ENCODE measurements around the gene ATAD3C. TPM values are rescaled to one million over a fixed set of nuclear protein-coding genes. Genes with fewer than 3 reads are reported as not detected.
"Not testable (repeated sequence)": the region's sequence is repeated elsewhere in the genome, so short reads cannot be mapped to it uniquely, and the experiment has no call there.

The ATAD3C gene
- total RNA-seq, 1 experiment from 2014 or later, result 10.6 TPM

DNA sequence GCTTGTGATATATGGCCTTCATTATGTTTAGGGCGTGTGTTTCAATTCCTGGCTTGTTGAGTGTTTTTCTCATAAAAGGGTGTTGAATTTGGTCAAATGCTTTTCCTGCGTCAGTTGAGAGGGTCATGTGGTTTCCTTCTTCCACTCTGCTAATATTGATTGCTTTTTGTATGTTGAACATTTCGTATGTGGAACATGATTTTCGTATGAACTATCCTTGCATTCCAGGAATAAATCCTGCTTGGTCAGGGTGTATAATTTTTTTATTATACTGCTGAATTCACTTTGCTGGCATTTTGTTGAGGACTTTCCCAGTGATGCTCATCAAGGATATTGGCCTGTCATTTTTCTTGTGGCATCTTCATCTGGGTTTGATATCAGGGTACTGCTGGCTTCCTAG, 57.8 kb downstream of the ATAD3C start:
- intact Hi-C loops (cut with micrococcal nuclease; ENCODE audit: unreplicated experiment) (no loop called here), in situ Hi-C loops (cut with HindIII; ENCODE audit: low pct_unique_long_range_greater_than_20kb, low sequenced_read_pairs) (no loop called here)
- Histone ChIP-seq H3K36me3 (ENCODE audit: control insufficient read depth, insufficient read depth, low read length) (no peaks in the 10 kb centered on the region), H3K9me3 (ENCODE audit: control insufficient read depth, insufficient read depth, low read depth, low read length) (no peaks in the 10 kb centered on the region), H3K27me3 (ENCODE audit: control insufficient read depth, insufficient read depth, low read length) (no peaks in the 10 kb centered on the region), H3K4me3 (ENCODE audit: low read depth in 2 of 2, low read length in 2 of 2) (no peak overlapping the region), H3K27ac (ENCODE audit: low read length) (no peak overlapping the region), H3K4me1 (ENCODE audit: control insufficient read depth, insufficient read depth, low read length) (peaks cover 10% of the 10 kb centered on the region)
- ATAC-seq (no peak), DNase-seq (ENCODE audit: low read depth, low spot score) (no peak)
- no peak for TF ChIP-seq POLR2AphosphoS5 (IDR thresholded peaks at IDR 0.05; ENCODE audit: low read depth, low read length)
- TF ChIP-seq TCF7L2 (IDR thresholded peaks at IDR 0.05; ENCODE audit: low read depth, low read length), result no peak
- TF ChIP-seq, protein P1, sequence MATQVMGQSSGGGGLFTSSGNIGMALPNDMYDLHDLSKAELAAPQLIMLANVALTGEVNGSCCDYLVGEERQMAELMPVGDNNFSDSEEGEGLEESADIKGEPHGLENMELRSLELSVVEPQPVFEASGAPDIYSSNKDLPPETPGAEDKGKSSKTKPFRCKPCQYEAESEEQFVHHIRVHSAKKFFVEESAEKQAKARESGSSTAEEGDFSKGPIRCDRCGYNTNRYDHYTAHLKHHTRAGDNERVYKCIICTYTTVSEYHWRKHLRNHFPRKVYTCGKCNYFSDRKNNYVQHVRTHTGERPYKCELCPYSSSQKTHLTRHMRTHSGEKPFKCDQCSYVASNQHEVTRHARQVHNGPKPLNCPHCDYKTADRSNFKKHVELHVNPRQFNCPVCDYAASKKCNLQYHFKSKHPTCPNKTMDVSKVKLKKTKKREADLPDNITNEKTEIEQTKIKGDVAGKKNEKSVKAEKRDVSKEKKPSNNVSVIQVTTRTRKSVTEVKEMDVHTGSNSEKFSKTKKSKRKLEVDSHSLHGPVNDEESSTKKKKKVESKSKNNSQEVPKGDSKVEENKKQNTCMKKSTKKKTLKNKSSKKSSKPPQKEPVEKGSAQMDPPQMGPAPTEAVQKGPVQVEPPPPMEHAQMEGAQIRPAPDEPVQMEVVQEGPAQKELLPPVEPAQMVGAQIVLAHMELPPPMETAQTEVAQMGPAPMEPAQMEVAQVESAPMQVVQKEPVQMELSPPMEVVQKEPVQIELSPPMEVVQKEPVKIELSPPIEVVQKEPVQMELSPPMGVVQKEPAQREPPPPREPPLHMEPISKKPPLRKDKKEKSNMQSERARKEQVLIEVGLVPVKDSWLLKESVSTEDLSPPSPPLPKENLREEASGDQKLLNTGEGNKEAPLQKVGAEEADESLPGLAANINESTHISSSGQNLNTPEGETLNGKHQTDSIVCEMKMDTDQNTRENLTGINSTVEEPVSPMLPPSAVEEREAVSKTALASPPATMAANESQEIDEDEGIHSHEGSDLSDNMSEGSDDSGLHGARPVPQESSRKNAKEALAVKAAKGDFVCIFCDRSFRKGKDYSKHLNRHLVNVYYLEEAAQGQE (IDR thresholded peaks at IDR 0.05; ENCODE audit: insufficient read depth in 1 of 2, low read depth in 2 of 2, low read length in 1 of 2), result no peak
- no peak for TF ChIP-seq SIN3A (IDR thresholded peaks at IDR 0.05; ENCODE audit: borderline replicate concordance, insufficient read depth, low read depth, low read length)
- TF ChIP-seq, protein P2, sequence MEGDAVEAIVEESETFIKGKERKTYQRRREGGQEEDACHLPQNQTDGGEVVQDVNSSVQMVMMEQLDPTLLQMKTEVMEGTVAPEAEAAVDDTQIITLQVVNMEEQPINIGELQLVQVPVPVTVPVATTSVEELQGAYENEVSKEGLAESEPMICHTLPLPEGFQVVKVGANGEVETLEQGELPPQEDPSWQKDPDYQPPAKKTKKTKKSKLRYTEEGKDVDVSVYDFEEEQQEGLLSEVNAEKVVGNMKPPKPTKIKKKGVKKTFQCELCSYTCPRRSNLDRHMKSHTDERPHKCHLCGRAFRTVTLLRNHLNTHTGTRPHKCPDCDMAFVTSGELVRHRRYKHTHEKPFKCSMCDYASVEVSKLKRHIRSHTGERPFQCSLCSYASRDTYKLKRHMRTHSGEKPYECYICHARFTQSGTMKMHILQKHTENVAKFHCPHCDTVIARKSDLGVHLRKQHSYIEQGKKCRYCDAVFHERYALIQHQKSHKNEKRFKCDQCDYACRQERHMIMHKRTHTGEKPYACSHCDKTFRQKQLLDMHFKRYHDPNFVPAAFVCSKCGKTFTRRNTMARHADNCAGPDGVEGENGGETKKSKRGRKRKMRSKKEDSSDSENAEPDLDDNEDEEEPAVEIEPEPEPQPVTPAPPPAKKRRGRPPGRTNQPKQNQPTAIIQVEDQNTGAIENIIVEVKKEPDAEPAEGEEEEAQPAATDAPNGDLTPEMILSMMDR (IDR thresholded peaks at IDR 0.05), result no peak
- BruUV-seq (replicated peaks), result no TSS peak
- POLR2A ChIA-PET, result no interaction called here
- CTCF ChIA-PET, result no interaction called here

DNA sequence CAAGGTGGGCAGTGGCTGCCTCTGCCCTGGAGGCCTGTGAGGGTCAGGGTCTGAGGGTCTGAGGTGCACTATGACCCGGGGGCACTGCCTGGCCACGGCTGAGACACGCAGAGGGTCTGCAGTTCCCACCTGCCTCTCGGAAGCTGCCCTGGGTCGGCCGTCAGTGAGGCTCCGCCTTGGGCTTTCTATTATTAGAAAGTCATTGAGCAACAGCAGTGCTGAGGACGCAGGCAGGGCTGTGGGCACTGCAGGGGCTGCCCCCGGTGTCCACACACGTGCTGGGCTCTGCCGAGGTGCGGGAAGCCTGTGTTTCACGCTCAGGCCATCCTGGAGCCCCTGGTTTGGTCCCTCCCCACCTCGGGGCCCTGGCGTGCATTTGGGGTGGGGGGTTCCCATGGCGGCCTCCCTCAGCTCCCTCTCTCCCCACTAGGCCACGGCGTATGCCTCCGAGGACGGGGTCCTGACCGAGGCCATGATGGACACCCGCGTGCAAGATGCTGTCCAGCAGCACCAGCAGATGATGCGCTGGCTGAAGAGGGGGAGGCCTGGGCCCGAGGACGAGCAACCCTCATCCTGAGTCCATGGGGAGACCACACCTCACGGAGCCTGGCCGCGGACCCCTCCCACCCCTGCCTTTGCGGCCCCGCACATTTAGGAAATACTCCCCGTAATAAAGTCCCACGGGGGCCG, 59.4 kb downstream of the ATAD3C start:
- H3K27ac ChIP-seq (ENCODE audit: low read length); H3K36me3 ChIP-seq (ENCODE audit: control insufficient read depth, insufficient read depth, low read length); ATAC-seq; H3K9me3 ChIP-seq (ENCODE audit: control insufficient read depth, insufficient read depth, low read depth, low read length); H3K4me3 ChIP-seq (ENCODE audit: low read depth in 2 of 2, low read length in 2 of 2); in situ Hi-C loops (cut with HindIII; ENCODE audit: low pct_unique_long_range_greater_than_20kb, low sequenced_read_pairs); intact Hi-C loops (cut with micrococcal nuclease; ENCODE audit: unreplicated experiment); POLR2A ChIA-PET; H3K27me3 ChIP-seq (ENCODE audit: control insufficient read depth, insufficient read depth, low read length); BruUV-seq (replicated peaks); CTCF ChIA-PET; H3K4me1 ChIP-seq (ENCODE audit: control insufficient read depth, insufficient read depth, low read length); DNase-seq (ENCODE audit: low read depth, low spot score): not testable (repeated sequence)

DNA sequence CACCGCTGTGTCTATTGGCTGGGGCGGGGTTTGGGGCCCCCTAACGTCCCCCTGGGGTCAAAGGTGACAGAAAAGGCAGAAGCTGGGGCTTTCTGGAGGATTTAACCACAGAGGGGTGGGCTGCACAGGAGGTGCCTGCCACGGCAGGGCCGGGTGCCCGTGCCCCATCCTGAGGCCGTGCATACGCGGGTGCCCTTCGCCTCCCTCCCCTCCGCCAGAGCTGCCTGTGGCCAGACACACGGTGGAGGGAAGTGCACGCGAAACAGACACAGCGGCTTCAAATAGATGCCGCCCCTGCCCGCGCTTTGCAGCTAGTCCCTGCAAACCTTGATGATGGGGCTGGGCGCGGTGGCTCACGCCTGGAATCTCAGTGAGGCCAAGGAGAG, 60.0 kb downstream of the ATAD3C start:
- ATAC-seq; in situ Hi-C loops (cut with HindIII; ENCODE audit: low pct_unique_long_range_greater_than_20kb, low sequenced_read_pairs); POLR2A ChIA-PET; H3K36me3 ChIP-seq (ENCODE audit: control insufficient read depth, insufficient read depth, low read length); H3K27me3 ChIP-seq (ENCODE audit: control insufficient read depth, insufficient read depth, low read length); CTCF ChIA-PET; H3K27ac ChIP-seq (ENCODE audit: low read length); H3K4me1 ChIP-seq (ENCODE audit: control insufficient read depth, insufficient read depth, low read length); BruUV-seq (replicated peaks); intact Hi-C loops (cut with micrococcal nuclease; ENCODE audit: unreplicated experiment); DNase-seq (ENCODE audit: low read depth, low spot score); H3K9me3 ChIP-seq (ENCODE audit: control insufficient read depth, insufficient read depth, low read depth, low read length); H3K4me3 ChIP-seq (ENCODE audit: low read depth in 2 of 2, low read length in 2 of 2): not testable (repeated sequence)

Data from Panc1 (cell line).